IMR-90 (cell line): ENCODE data around the gene GABRR1. TPM values are rescaled to one million over a fixed set of nuclear protein-coding genes. Genes with fewer than 3 reads are reported as not detected.

ENCODE experiments used
- ATAC-seq: fragments of 200-7000 bp; cut with Tn5 transposase; 2 replicates; pipeline ENCODE4 v1.9.1; 2020; ENCODE audit warnings: low read depth, mild to moderate bottlenecking, moderate library complexity
- BruUV-seq: library from RNA; stranded (reverse); fragments of 400-500 nt; replicated peaks from 2 replicates; lab custom pipeline; 2021; lab: Mats Ljungman, UMichigan
- CTCF ChIA-PET: fragments of 300-600 bp; formaldehyde crosslinking; extraction: SDS; loops from one replicate; lab custom pipeline; 2021; ENCODE audit warnings: antibody characterized with exemption; lab: Yijun Ruan, JAX
- POLR2A ChIA-PET: fragments of 300-600 bp; sonication (Branson Sonifier 250); formaldehyde crosslinking; loops from one replicate; lab custom pipeline; 2022; ENCODE audit warnings: antibody characterized with exemption; ENCODE audit not compliant: unreplicated experiment; lab: Charles Lee
- DNase-seq: peaks from one replicate; pipeline ENCODE4 v3.0.0; 2013
- H2AFZ ChIP-seq: replicated peaks from 2 replicates; pipeline ENCODE3; 2013; ENCODE audit warnings: low read length, mild to moderate bottlenecking; ENCODE audit not compliant: poor library complexity
- H2AK5ac ChIP-seq: 2 replicates; pipeline ENCODE4 v1.6.1; 2013; ENCODE audit warnings: low read depth, low read length, inconsistent platforms
- H2AK9ac ChIP-seq: replicated peaks from 2 replicates; pipeline ENCODE3; 2013; ENCODE audit warnings: mild to moderate bottlenecking, low read depth, low read length, moderate library complexity; ENCODE audit not compliant: poor library complexity
- H2BK120ac ChIP-seq: 2 replicates; pipeline ENCODE4 v1.6.1; 2013; ENCODE audit warnings: low read depth, low read length, inconsistent platforms
- H2BK15ac ChIP-seq: 3 replicates; pipeline ENCODE4 v1.6.1; 2013; ENCODE audit warnings: low read depth, low read length, inconsistent platforms
- H2BK20ac ChIP-seq: 2 replicates; pipeline ENCODE4 v1.6.1; 2013; ENCODE audit warnings: low read depth, mild to moderate bottlenecking, inconsistent platforms, low read length, moderate library complexity
- H2BK5ac ChIP-seq: 2 replicates; pipeline ENCODE4 v1.6.1; 2013; ENCODE audit warnings: mild to moderate bottlenecking, low read depth, low read length, inconsistent platforms; ENCODE audit not compliant: poor library complexity, severe bottlenecking
- H3K14ac ChIP-seq: replicated peaks from 2 replicates; pipeline ENCODE4 v1.6.1; 2013; ENCODE audit warnings: low read depth, low read length, inconsistent platforms
- H3K18ac ChIP-seq: 2 replicates; pipeline ENCODE4 v1.6.1; 2013; ENCODE audit warnings: low read depth, low read length, control low read depth
- H3K23ac ChIP-seq: 2 replicates; pipeline ENCODE4 v1.6.1; 2013; ENCODE audit warnings: low read depth, low read length, inconsistent platforms
- H3K27ac ChIP-seq: 2 replicates; pipeline ENCODE4 v1.5.1; 2013; ENCODE audit warnings: mild to moderate bottlenecking, control low read depth, low read length; ENCODE audit not compliant: insufficient read depth
- H3K27me3 ChIP-seq: 2 replicates; pipeline ENCODE4 v1.6.1; 2013; ENCODE audit warnings: low read length; ENCODE audit not compliant: control insufficient read depth, insufficient read depth
- H3K36me3 ChIP-seq: 2 replicates; pipeline ENCODE4 v1.6.1; 2013; ENCODE audit warnings: low read length, mixed read lengths; ENCODE audit not compliant: control insufficient read depth, insufficient read depth
- H3K4ac ChIP-seq: 2 replicates; pipeline ENCODE4 v1.6.1; 2013; ENCODE audit warnings: low read depth, low read length, inconsistent platforms
- H3K4me1 ChIP-seq: 2 replicates; pipeline ENCODE4 v1.6.1; 2013; ENCODE audit warnings: low read length, mixed read lengths; ENCODE audit not compliant: control insufficient read depth, insufficient read depth
- H3K4me2 ChIP-seq: 2 replicates; pipeline ENCODE4 v1.6.1; 2013; ENCODE audit warnings: low read depth, mild to moderate bottlenecking, control low read depth, low read length, moderate library complexity
- H3K4me3 ChIP-seq: 2 replicates; pipeline ENCODE4 v1.5.1; 2013; ENCODE audit warnings: low read depth, mild to moderate bottlenecking, control low read depth, low read length, moderate library complexity; ENCODE audit not compliant: insufficient read depth
- H3K56ac ChIP-seq: 2 replicates; pipeline ENCODE4 v1.6.1; 2013; ENCODE audit warnings: low read length, inconsistent platforms; ENCODE audit not compliant: insufficient read depth; ENCODE audit errors: extremely low read depth
- H3K79me1 ChIP-seq, 2 experiments: 2 replicates each; pipeline ENCODE4 v1.6.1; 2013; ENCODE audit warnings: low read length in 2 of 2, inconsistent platforms in 1 of 2, low read depth in 1 of 2
- H3K9ac ChIP-seq: 2 replicates; pipeline ENCODE4 v1.6.1; 2013; ENCODE audit warnings: low read depth, low read length, control low read depth
- H3K9me1 ChIP-seq: 2 replicates; pipeline ENCODE4 v1.6.1; 2013; ENCODE audit warnings: low read length, inconsistent platforms; ENCODE audit not compliant: insufficient read depth
- H3K9me3 ChIP-seq: 2 replicates; pipeline ENCODE4 v1.6.1; 2013; ENCODE audit warnings: low read length; ENCODE audit not compliant: control insufficient read depth, insufficient read depth
- H4K20me1 ChIP-seq: 2 replicates; pipeline ENCODE4 v1.6.1; 2013; ENCODE audit warnings: low read length, inconsistent platforms; ENCODE audit not compliant: insufficient read depth
- H4K5ac ChIP-seq: 2 replicates; pipeline ENCODE4 v1.6.1; 2013; ENCODE audit warnings: mild to moderate bottlenecking, low read depth, low read length, control low read depth
- H4K8ac ChIP-seq, 2 experiments: 2 replicates each; pipeline ENCODE4 v1.6.1; 2013; ENCODE audit warnings: low read depth in 2 of 2, low read length in 2 of 2, control low read depth in 1 of 2, inconsistent platforms in 1 of 2
- H4K91ac ChIP-seq: 2 replicates; pipeline ENCODE4 v1.6.1; 2013; ENCODE audit warnings: low read depth, low read length, inconsistent platforms; ENCODE audit not compliant: insufficient read depth
- BHLHE40 ChIP-seq: fragments of 150-350 bp; IDR thresholded peaks from 2 replicates; pipeline ENCODE4 v1.6.1; 2016; ENCODE audit warnings: mild to moderate bottlenecking, low read depth, low read length
- CEBPB ChIP-seq: IDR thresholded peaks from 2 replicates; pipeline ENCODE4 v1.6.1; 2012; ENCODE audit warnings: low read depth, low read length, improper control_type of control experiment
- CHD1 ChIP-seq: IDR thresholded peaks from 2 replicates; pipeline ENCODE4 v1.6.1; 2012; ENCODE audit warnings: low read depth, low read length, improper control_type of control experiment
- CTCF ChIP-seq: conservative IDR thresholded peaks from 2 replicates; pipeline ENCODE4 v1.5.1; 2012; ENCODE audit warnings: mild to moderate bottlenecking, low read depth, low read length, improper control_type of control experiment
- FOS ChIP-seq: fragments of 150-350 bp; IDR thresholded peaks from 2 replicates; pipeline ENCODE4 v1.6.1; 2016; ENCODE audit warnings: low read depth, low read length
- MAFK ChIP-seq: IDR thresholded peaks from 2 replicates; pipeline ENCODE4 v1.6.1; 2012; ENCODE audit warnings: low read depth, low read length, improper control_type of control experiment
- MAZ ChIP-seq: IDR thresholded peaks from 2 replicates; pipeline ENCODE4 v1.6.1; 2012; ENCODE audit warnings: low read depth, mild to moderate bottlenecking, low read length, improper control_type of control experiment, moderate library complexity, borderline replicate concordance
- MXI1 ChIP-seq: IDR thresholded peaks from 2 replicates; pipeline ENCODE4 v1.6.1; 2012; ENCODE audit warnings: low read depth, mild to moderate bottlenecking, low read length, moderate library complexity, borderline replicate concordance
- NFE2L2 ChIP-seq: fragments of 150-350 bp; IDR thresholded peaks from 2 replicates; pipeline ENCODE4 v1.6.1; 2016; ENCODE audit warnings: low read depth, mild to moderate bottlenecking, low read length
- POLR2A ChIP-seq: IDR thresholded peaks from 2 replicates; pipeline ENCODE4 v1.6.1; 2012; ENCODE audit warnings: mild to moderate bottlenecking, low read depth, low read length
- RAD21 ChIP-seq: IDR thresholded peaks from 2 replicates; pipeline ENCODE4 v1.6.1; 2012; ENCODE audit warnings: low read length, improper control_type of control experiment
- RCOR1 ChIP-seq: IDR thresholded peaks from 2 replicates; pipeline ENCODE4 v1.6.1; 2012; ENCODE audit warnings: mild to moderate bottlenecking, low read length, improper control_type of control experiment; ENCODE audit not compliant: insufficient replicate concordance
- SMC3 ChIP-seq: fragments of 150-350 bp; IDR thresholded peaks from 2 replicates; pipeline ENCODE4 v1.6.1; 2016; ENCODE audit warnings: low read depth, mild to moderate bottlenecking, antibody characterized with exemption, low read length, moderate library complexity
- USF2 ChIP-seq: fragments of 150-350 bp; IDR thresholded peaks from 2 replicates; pipeline ENCODE4 v1.6.1; 2017; ENCODE audit warnings: mild to moderate bottlenecking, antibody characterized with exemption, low read length, low read depth
- dilution Hi-C: fragments of 300-500 bp; cut with HindIII; formaldehyde crosslinking; loops from one replicate; pipeline ENCODE4 v1.14.3; 2018; ENCODE audit warnings: low sequenced_read_pairs; ENCODE audit not compliant: unreplicated experiment
- in situ Hi-C: fragments of 300-500 bp; cut with MboI; formaldehyde crosslinking; loops from 3 replicates; pipeline ENCODE4 v1.14.3; 2019; ENCODE audit warnings: low sequenced_read_pairs, inconsistent platforms, mixed read lengths
- intact Hi-C: fragments of 100-400 bp; cut with micrococcal nuclease; formaldehyde crosslinking; loops from 2 replicates; pipeline ENCODE4 v1.10.0; 2022
- polyA plus RNA-seq, 3 experiments: library from polyadenylated mRNA; depleted of rRNA; stranded (reverse); fragments of >200 nt; gene quantifications; 2 replicates each; pipeline ENCODE4 v1.2.3, GENCODE V29; 2012; ENCODE audit warnings: low replicate concordance in 1 of 3
- total RNA-seq: library from RNA; depleted of rRNA; stranded (reverse); fragments of >200 nt; gene quantifications from 2 replicates; pipeline ENCODE4 v1.2.3, GENCODE V29; 2012

The GABRR1 gene
- total and polyA plus RNA-seq, 2 of the 4 experiments (the other 2 are of a cell fraction), result not detected

GRCh38 chr6:89237158-89237557 lies 20.0 kb upstream of the GABRR1 start:
- no peaks in the 10 kb centered on the region for H3K79me1 ChIP-seq
- no peak overlapping the region for H4K8ac ChIP-seq
- CTCF ChIA-PET, result no interaction called here
- H2BK20ac ChIP-seq, result no peak overlapping the region
- dilution Hi-C loops, result no loop called here
- no peaks in the 10 kb centered on the region for H3K9me3 ChIP-seq
- no peak overlapping the region for H2AFZ ChIP-seq
- H3K4me1 ChIP-seq, result no peaks in the 10 kb centered on the region
- in situ Hi-C loops, result no loop called here
- POLR2A ChIA-PET, result no interaction called here
- TF ChIP-seq SMC3 (no peak), POLR2A (no peak), FOS (no peak), BHLHE40 (no peak), CHD1 (no peak), MXI1 (no peak), MAFK (no peak), NFE2L2 (no peak), CEBPB (no peak), USF2 (no peak), MAZ (no peak), CTCF (no peak), RAD21 (no peak), RCOR1 (no peak)
- H4K91ac ChIP-seq, result no peak overlapping the region
- no peak overlapping the region for H2BK15ac ChIP-seq
- no peak overlapping the region for H3K4ac ChIP-seq
- H2BK5ac ChIP-seq, result no peak overlapping the region
- H2BK120ac ChIP-seq, result no peak overlapping the region
- H3K36me3 ChIP-seq, result no peaks in the 10 kb centered on the region
- intact Hi-C loops, result no loop called here
- ATAC-seq, result no peak
- H3K23ac ChIP-seq, result no peak overlapping the region
- H2AK5ac ChIP-seq, result no peak overlapping the region
- no peak for DNase-seq
- no peaks in the 10 kb centered on the region for H3K27me3 ChIP-seq
- H2AK9ac ChIP-seq, result no peak overlapping the region
- no peak overlapping the region for H3K56ac ChIP-seq
- H3K9me1 ChIP-seq, result no peaks in the 10 kb centered on the region
- no peak overlapping the region for H3K4me3 ChIP-seq
- H3K27ac ChIP-seq, result no peak overlapping the region
- no peak overlapping the region for H3K18ac ChIP-seq
- no TSS peak for BruUV-seq
- no peak overlapping the region for H3K14ac ChIP-seq
- no peaks in the 10 kb centered on the region for H4K20me1 ChIP-seq
- H3K4me2 ChIP-seq, result no peak overlapping the region
- no peak overlapping the region for H4K5ac ChIP-seq
- no peak overlapping the region for H3K9ac ChIP-seq
